IMR-90 (cell line): ENCODE measurements around the gene GLIS1. TPM values are rescaled to one million over a fixed set of nuclear protein-coding genes. Genes with fewer than 3 reads are reported as not detected.

Source experiments
- ATAC-seq: fragments of 200-7000 bp; cut with Tn5 transposase; 2 replicates; pipeline ENCODE4 v1.9.1; 2020; ENCODE audit warnings: low read depth, mild to moderate bottlenecking, moderate library complexity
- BruUV-seq: library from RNA; stranded (reverse); fragments of 400-500 nt; replicated peaks from 2 replicates; lab custom pipeline; 2021; lab: Mats Ljungman, UMichigan
- CTCF ChIA-PET: fragments of 300-600 bp; formaldehyde crosslinking; extraction: SDS; loops from one replicate; lab custom pipeline; 2021; ENCODE audit warnings: antibody characterized with exemption; lab: Yijun Ruan, JAX
- POLR2A ChIA-PET: fragments of 300-600 bp; sonication (Branson Sonifier 250); formaldehyde crosslinking; loops from one replicate; lab custom pipeline; 2022; ENCODE audit warnings: antibody characterized with exemption; ENCODE audit not compliant: unreplicated experiment; lab: Charles Lee
- DNase-seq: peaks from one replicate; pipeline ENCODE4 v3.0.0; 2013
- H2AFZ ChIP-seq: replicated peaks from 2 replicates; pipeline ENCODE3; 2013; ENCODE audit warnings: low read length, mild to moderate bottlenecking; ENCODE audit not compliant: poor library complexity
- H2AK5ac ChIP-seq: 2 replicates; pipeline ENCODE4 v1.6.1; 2013; ENCODE audit warnings: low read depth, low read length, inconsistent platforms
- H2AK9ac ChIP-seq: replicated peaks from 2 replicates; pipeline ENCODE3; 2013; ENCODE audit warnings: mild to moderate bottlenecking, low read depth, low read length, moderate library complexity; ENCODE audit not compliant: poor library complexity
- H2BK120ac ChIP-seq: 2 replicates; pipeline ENCODE4 v1.6.1; 2013; ENCODE audit warnings: low read depth, low read length, inconsistent platforms
- H2BK15ac ChIP-seq: 3 replicates; pipeline ENCODE4 v1.6.1; 2013; ENCODE audit warnings: low read depth, low read length, inconsistent platforms
- H2BK20ac ChIP-seq: 2 replicates; pipeline ENCODE4 v1.6.1; 2013; ENCODE audit warnings: low read depth, mild to moderate bottlenecking, inconsistent platforms, low read length, moderate library complexity
- H2BK5ac ChIP-seq: 2 replicates; pipeline ENCODE4 v1.6.1; 2013; ENCODE audit warnings: mild to moderate bottlenecking, low read depth, low read length, inconsistent platforms; ENCODE audit not compliant: poor library complexity, severe bottlenecking
- H3K14ac ChIP-seq: replicated peaks from 2 replicates; pipeline ENCODE4 v1.6.1; 2013; ENCODE audit warnings: low read depth, low read length, inconsistent platforms
- H3K18ac ChIP-seq: 2 replicates; pipeline ENCODE4 v1.6.1; 2013; ENCODE audit warnings: low read depth, low read length, control low read depth
- H3K23ac ChIP-seq: 2 replicates; pipeline ENCODE4 v1.6.1; 2013; ENCODE audit warnings: low read depth, low read length, inconsistent platforms
- H3K27ac ChIP-seq: 2 replicates; pipeline ENCODE4 v1.5.1; 2013; ENCODE audit warnings: mild to moderate bottlenecking, control low read depth, low read length; ENCODE audit not compliant: insufficient read depth
- H3K27me3 ChIP-seq: 2 replicates; pipeline ENCODE4 v1.6.1; 2013; ENCODE audit warnings: low read length; ENCODE audit not compliant: control insufficient read depth, insufficient read depth
- H3K36me3 ChIP-seq: 2 replicates; pipeline ENCODE4 v1.6.1; 2013; ENCODE audit warnings: low read length, mixed read lengths; ENCODE audit not compliant: control insufficient read depth, insufficient read depth
- H3K4ac ChIP-seq: 2 replicates; pipeline ENCODE4 v1.6.1; 2013; ENCODE audit warnings: low read depth, low read length, inconsistent platforms
- H3K4me1 ChIP-seq: 2 replicates; pipeline ENCODE4 v1.6.1; 2013; ENCODE audit warnings: low read length, mixed read lengths; ENCODE audit not compliant: control insufficient read depth, insufficient read depth
- H3K4me2 ChIP-seq: 2 replicates; pipeline ENCODE4 v1.6.1; 2013; ENCODE audit warnings: low read depth, mild to moderate bottlenecking, control low read depth, low read length, moderate library complexity
- H3K4me3 ChIP-seq: 2 replicates; pipeline ENCODE4 v1.5.1; 2013; ENCODE audit warnings: low read depth, mild to moderate bottlenecking, control low read depth, low read length, moderate library complexity; ENCODE audit not compliant: insufficient read depth
- H3K56ac ChIP-seq: 2 replicates; pipeline ENCODE4 v1.6.1; 2013; ENCODE audit warnings: low read length, inconsistent platforms; ENCODE audit not compliant: insufficient read depth; ENCODE audit errors: extremely low read depth
- H3K79me1 ChIP-seq, 2 experiments: 2 replicates each; pipeline ENCODE4 v1.6.1; 2013; ENCODE audit warnings: low read length in 2 of 2, inconsistent platforms in 1 of 2, low read depth in 1 of 2
- H3K9ac ChIP-seq: 2 replicates; pipeline ENCODE4 v1.6.1; 2013; ENCODE audit warnings: low read depth, low read length, control low read depth
- H3K9me1 ChIP-seq: 2 replicates; pipeline ENCODE4 v1.6.1; 2013; ENCODE audit warnings: low read length, inconsistent platforms; ENCODE audit not compliant: insufficient read depth
- H3K9me3 ChIP-seq: 2 replicates; pipeline ENCODE4 v1.6.1; 2013; ENCODE audit warnings: low read length; ENCODE audit not compliant: control insufficient read depth, insufficient read depth
- H4K20me1 ChIP-seq: 2 replicates; pipeline ENCODE4 v1.6.1; 2013; ENCODE audit warnings: low read length, inconsistent platforms; ENCODE audit not compliant: insufficient read depth
- H4K5ac ChIP-seq: 2 replicates; pipeline ENCODE4 v1.6.1; 2013; ENCODE audit warnings: mild to moderate bottlenecking, low read depth, low read length, control low read depth
- H4K8ac ChIP-seq, 2 experiments: 2 replicates each; pipeline ENCODE4 v1.6.1; 2013; ENCODE audit warnings: low read depth in 2 of 2, low read length in 2 of 2, control low read depth in 1 of 2, inconsistent platforms in 1 of 2
- H4K91ac ChIP-seq: 2 replicates; pipeline ENCODE4 v1.6.1; 2013; ENCODE audit warnings: low read depth, low read length, inconsistent platforms; ENCODE audit not compliant: insufficient read depth
- CEBPB ChIP-seq: IDR thresholded peaks from 2 replicates; pipeline ENCODE4 v1.6.1; 2012; ENCODE audit warnings: low read depth, low read length, improper control_type of control experiment
- CHD1 ChIP-seq: IDR thresholded peaks from 2 replicates; pipeline ENCODE4 v1.6.1; 2012; ENCODE audit warnings: low read depth, low read length, improper control_type of control experiment
- CTCF ChIP-seq: conservative IDR thresholded peaks from 2 replicates; pipeline ENCODE4 v1.5.1; 2012; ENCODE audit warnings: mild to moderate bottlenecking, low read depth, low read length, improper control_type of control experiment
- MAFK ChIP-seq: IDR thresholded peaks from 2 replicates; pipeline ENCODE4 v1.6.1; 2012; ENCODE audit warnings: low read depth, low read length, improper control_type of control experiment
- MXI1 ChIP-seq: IDR thresholded peaks from 2 replicates; pipeline ENCODE4 v1.6.1; 2012; ENCODE audit warnings: low read depth, mild to moderate bottlenecking, low read length, moderate library complexity, borderline replicate concordance
- RAD21 ChIP-seq: IDR thresholded peaks from 2 replicates; pipeline ENCODE4 v1.6.1; 2012; ENCODE audit warnings: low read length, improper control_type of control experiment
- RCOR1 ChIP-seq: IDR thresholded peaks from 2 replicates; pipeline ENCODE4 v1.6.1; 2012; ENCODE audit warnings: mild to moderate bottlenecking, low read length, improper control_type of control experiment; ENCODE audit not compliant: insufficient replicate concordance
- RFX5 ChIP-seq: IDR thresholded peaks from 2 replicates; pipeline ENCODE4 v1.8.0; 2012; ENCODE audit warnings: low read depth, mild to moderate bottlenecking, low read length, moderate library complexity
- WGBS, 2 experiments: methylation state at CpG; one replicate each; pipeline versions ENCODE4 v1.1.5 to v1.1.7; 2013; ENCODE audit warnings: missing lambda C conversion rate in 2 of 2; ENCODE audit not compliant: insufficient read length in 1 of 2; ENCODE audit errors: extremely low coverage in 2 of 2; 5-methylcytosine and 5-hydroxymethylcytosine counted together
- dilution Hi-C: fragments of 300-500 bp; cut with HindIII; formaldehyde crosslinking; loops from one replicate; pipeline ENCODE4 v1.14.3; 2018; ENCODE audit warnings: low sequenced_read_pairs; ENCODE audit not compliant: unreplicated experiment
- in situ Hi-C: fragments of 300-500 bp; cut with MboI; formaldehyde crosslinking; loops from 3 replicates; pipeline ENCODE4 v1.14.3; 2019; ENCODE audit warnings: low sequenced_read_pairs, inconsistent platforms, mixed read lengths
- intact Hi-C: fragments of 100-400 bp; cut with micrococcal nuclease; formaldehyde crosslinking; loops from 2 replicates; pipeline ENCODE4 v1.10.0; 2022
- polyA plus RNA-seq, 3 experiments: library from polyadenylated mRNA; depleted of rRNA; stranded (reverse); fragments of >200 nt; gene quantifications; 2 replicates each; pipeline ENCODE4 v1.2.3, GENCODE V29; 2012; ENCODE audit warnings: low replicate concordance in 1 of 3
- total RNA-seq: library from RNA; depleted of rRNA; stranded (reverse); fragments of >200 nt; gene quantifications from 2 replicates; pipeline ENCODE4 v1.2.3, GENCODE V29; 2012
- TF ChIP-seq, protein P1 (sequence below): fragments of 150-350 bp; IDR thresholded peaks from 2 replicates; pipeline ENCODE4 v1.6.1; 2016; ENCODE audit warnings: low read depth, mild to moderate bottlenecking, low read length, moderate library complexity, borderline replicate concordance

Gene GLIS1
- total and polyA plus RNA-seq, 2 of the 4 experiments (the other 2 are of a cell fraction), result 0.18 to 2.3 TPM

- CTCF ChIA-PET, result no interaction called here
- peaks cover 36% of the 10 kb centered on the region for H3K4me1 ChIP-seq
- intact Hi-C loops, result loop anchor here (1.0 kb wide), 1 partner anchor 121 kb away; no protein-coding TSS in a partner anchor
Observed at GRCh38 chr1:53738205-53739108, 507 bp downstream of the GLIS1 start.

More at GRCh38 chr1:53738205-53739108, 507 bp downstream of the GLIS1 start:
- Histone ChIP-seq H3K79me1 (peaks cover 11 to 39% of the 10 kb centered on the region in 2 experiments; a peak in 3 of 4 replicates), H3K27ac (peak overlapping the region; percentile 22; the same call in 1 of the 2 replicates), H4K8ac (peak overlapping the region in 1 of 2 experiments; percentile 45; a peak in 1 of 4 replicates), H3K4me3 (peak overlapping the region; percentile 66), H2BK20ac (no peak overlapping the region), H4K91ac (peak overlapping the region; percentile 43; the same call in 1 of the 2 replicates), H3K9ac (peak overlapping the region; percentile 50), H3K18ac (peak overlapping the region; percentile 14; the same call in 1 of the 2 replicates), H2AK5ac (no peak overlapping the region; the same call in none of the 2 replicates), H2BK5ac (no peak overlapping the region), H3K4ac (peak overlapping the region; percentile 62), H2BK120ac (peak overlapping the region; percentile 29; the same call in 1 of the 2 replicates), H2AK9ac (peak overlapping the region; percentile 88), H3K9me1 (peaks cover 24% of the 10 kb centered on the region), H4K5ac (0 out of 2 replicates have a peak overlapping the region, but pooled peaks have one; percentile 14), H3K14ac (peak overlapping the region; percentile 51), H4K20me1 (0 out of 2 replicates have a peak, but pooled peaks cover 4% of the 10 kb centered on the region), H3K23ac (peak overlapping the region; percentile 92), H3K27me3 (no peaks in the 10 kb centered on the region), H3K4me2 (peak overlapping the region; percentile 77), H2BK15ac (no peak overlapping the region), H3K56ac (0 out of 2 replicates have a peak overlapping the region, but pooled peaks have one; percentile 8), H3K36me3 (no peaks in the 10 kb centered on the region), H2AFZ (peak overlapping the region; percentile 93), H3K9me3 (no peaks in the 10 kb centered on the region)
- in situ Hi-C loops, result no loop called here
- peak; percentile 2 for ATAC-seq
- WGBS, 2 experiments, result 2% methylated on average over 61 of the region's 101 CpGs; no CpG with 5 or more reads in 1 of the 2 experiments
- DNase-seq, result no peak
- dilution Hi-C loops, result no loop called here
- no peak for TF ChIP-seq RAD21
- no peak for TF ChIP-seq RFX5
- no peak for TF ChIP-seq CEBPB
- no peak for TF ChIP-seq CTCF
- TF ChIP-seq MAFK, result no peak
- no peak for TF ChIP-seq RCOR1
- no peak for TF ChIP-seq CHD1
- TF ChIP-seq, protein P1, sequence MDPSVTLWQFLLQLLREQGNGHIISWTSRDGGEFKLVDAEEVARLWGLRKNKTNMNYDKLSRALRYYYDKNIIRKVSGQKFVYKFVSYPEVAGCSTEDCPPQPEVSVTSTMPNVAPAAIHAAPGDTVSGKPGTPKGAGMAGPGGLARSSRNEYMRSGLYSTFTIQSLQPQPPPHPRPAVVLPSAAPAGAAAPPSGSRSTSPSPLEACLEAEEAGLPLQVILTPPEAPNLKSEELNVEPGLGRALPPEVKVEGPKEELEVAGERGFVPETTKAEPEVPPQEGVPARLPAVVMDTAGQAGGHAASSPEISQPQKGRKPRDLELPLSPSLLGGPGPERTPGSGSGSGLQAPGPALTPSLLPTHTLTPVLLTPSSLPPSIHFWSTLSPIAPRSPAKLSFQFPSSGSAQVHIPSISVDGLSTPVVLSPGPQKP, result no peak
- peak; percentile 42; the same call in 1 of the 2 replicates for TF ChIP-seq MXI1
- POLR2A ChIA-PET, result no interaction called here
- BruUV-seq, result no TSS peak
